Liver (tissue), 9 donors: Measurements from ENCODE around the gene ZNF175. TPM values are rescaled to one million over a fixed set of nuclear protein-coding genes. Genes with fewer than 3 reads are reported as not detected.

Experiments
- DNase-seq: peaks from one replicate; pipeline ENCODE4 v3.0.0-alpha.2; 2017; ENCODE audit warnings: low spot score
- H3K27ac ChIP-seq, 2 donors: one replicate each; pipeline ENCODE4 v1.7.0; 2013; ENCODE audit warnings: inconsistent platforms in 2 of 2, low read length in 2 of 2, control low read depth in 1 of 2, low read depth in 1 of 2, mild to moderate bottlenecking in 1 of 2
- H3K27me3 ChIP-seq, 4 donors: one replicate each; pipeline versions ENCODE4 v1.6.1 to v1.7.0; 2013; ENCODE audit warnings: low read length in 3 of 4, inconsistent platforms in 1 of 4, mild to moderate bottlenecking in 1 of 4, moderate library complexity in 1 of 4; ENCODE audit not compliant: control insufficient read depth in 4 of 4, insufficient read depth in 4 of 4
- H3K36me3 ChIP-seq, 4 donors: one replicate each; pipeline versions ENCODE4 v1.6.1 to v1.7.0; 2013; ENCODE audit warnings: low read length in 3 of 4, mild to moderate bottlenecking in 3 of 4, low read depth in 1 of 4, moderate library complexity in 1 of 4; ENCODE audit not compliant: control insufficient read depth in 4 of 4, insufficient read depth in 3 of 4
- H3K4me1 ChIP-seq, 4 donors: one replicate each; pipeline versions ENCODE4 v1.6.1 to v1.7.0; 2013; ENCODE audit warnings: low read length in 3 of 4, mild to moderate bottlenecking in 3 of 4, moderate library complexity in 1 of 4; ENCODE audit not compliant: control insufficient read depth in 4 of 4, insufficient read depth in 4 of 4
- H3K4me3 ChIP-seq, 3 donors: one replicate each; pipeline versions ENCODE4 v1.6.1 to v1.7.0; 2013; ENCODE audit warnings: low read length in 3 of 3, control low read depth in 1 of 3, low read depth in 1 of 3, mild to moderate bottlenecking in 1 of 3
- H3K9ac ChIP-seq, 2 donors: one replicate each; pipeline ENCODE4 v1.7.0; 2013; ENCODE audit warnings: low read length in 2 of 2, mild to moderate bottlenecking in 2 of 2, moderate library complexity in 2 of 2, control low read depth in 1 of 2, low read depth in 1 of 2
- H3K9me3 ChIP-seq, 4 donors: one replicate each; pipeline versions ENCODE4 v1.6.1 to v1.7.0; 2013; ENCODE audit warnings: low read length in 3 of 4; ENCODE audit not compliant: control insufficient read depth in 4 of 4
- ATF3 ChIP-seq: IDR thresholded peaks from 2 replicates; pipeline ENCODE4 v1.6.1; 2016; ENCODE audit warnings: antibody characterized with exemption
- EGR1 ChIP-seq, 2 donors: IDR thresholded peaks; 2 replicates each; pipeline ENCODE4 v1.6.1; 2016 to 2018; ENCODE audit warnings: antibody characterized with exemption in 2 of 2, low read depth in 2 of 2
- FOXA1 ChIP-seq: IDR thresholded peaks from 2 replicates; pipeline ENCODE4 v1.6.1; 2016; ENCODE audit warnings: antibody characterized with exemption
- FOXA2 ChIP-seq: IDR thresholded peaks from 2 replicates; pipeline ENCODE4 v1.6.1; 2016; ENCODE audit warnings: antibody characterized with exemption
- GABPA ChIP-seq, 2 donors: IDR thresholded peaks in 1 of 2; conservative IDR thresholded peaks in 1 of 2; 2 replicates each; pipeline ENCODE4 v1.6.1; 2016; ENCODE audit warnings: antibody characterized with exemption in 2 of 2, mild to moderate bottlenecking in 1 of 2, moderate library complexity in 1 of 2
- HNF4A ChIP-seq, 2 donors: conservative IDR thresholded peaks; 2 replicates each; pipeline ENCODE4 v1.6.1; 2016; ENCODE audit warnings: antibody characterized with exemption in 2 of 2, mild to moderate bottlenecking in 2 of 2
- HNF4G ChIP-seq: IDR thresholded peaks from 2 replicates; pipeline ENCODE4 v1.6.1; 2016; ENCODE audit warnings: antibody characterized with exemption
- JUND ChIP-seq, 2 donors: IDR thresholded peaks; 2 replicates each; pipeline ENCODE4 v1.6.1; 2016; ENCODE audit warnings: antibody characterized with exemption in 2 of 2
- MAX ChIP-seq: IDR thresholded peaks from 2 replicates; pipeline ENCODE4 v1.6.1; 2016; ENCODE audit warnings: antibody characterized with exemption
- NR2F2 ChIP-seq: IDR thresholded peaks from 2 replicates; pipeline ENCODE4 v1.6.1; 2016; ENCODE audit warnings: antibody characterized with exemption
- RAD21 ChIP-seq, 2 donors: IDR thresholded peaks; 2 replicates each; pipeline ENCODE4 v1.6.1; 2016; ENCODE audit warnings: antibody characterized with exemption in 2 of 2, mild to moderate bottlenecking in 2 of 2
- REST ChIP-seq: IDR thresholded peaks from 2 replicates; pipeline ENCODE4 v1.6.1; 2016; ENCODE audit warnings: antibody characterized with exemption, mild to moderate bottlenecking
- RXRA ChIP-seq, 2 donors: IDR thresholded peaks; 2 replicates each; pipeline ENCODE4 v1.6.1; 2017 to 2018; ENCODE audit warnings: antibody characterized with exemption in 2 of 2, mild to moderate bottlenecking in 1 of 2
- SP1 ChIP-seq: IDR thresholded peaks from 2 replicates; pipeline ENCODE4 v1.6.1; 2018; ENCODE audit warnings: antibody characterized with exemption, mild to moderate bottlenecking
- TAF1 ChIP-seq: conservative IDR thresholded peaks from 2 replicates; pipeline ENCODE4 v1.6.1; 2016; ENCODE audit warnings: antibody characterized with exemption, mild to moderate bottlenecking
- YY1 ChIP-seq: IDR thresholded peaks from 2 replicates; pipeline ENCODE4 v1.6.1; 2016; ENCODE audit warnings: antibody characterized with exemption, mild to moderate bottlenecking
- WGBS: extraction: QIAGEN DNeasy Blood & Tissue Kit; methylation state at CpG from one replicate; pipeline ENCODE4 v1.1.7; 2013; 5-methylcytosine and 5-hydroxymethylcytosine counted together
- polyA plus RNA-seq, 2 donors: library from polyadenylated mRNA; stranded (reverse) in 1 of 2; unstranded in 1 of 2; fragments of 200-250 nt in 1 of 2; fragments of >200 nt in 1 of 2; fragmentation: Nextera tagmentation in 1 of 2; extraction: Ambion mirVana in 1 of 2; gene quantifications; one replicate each; pipeline versions ENCODE4 v1.2.1 to v1.2.3, GENCODE V29; 2013 to 2015
- total RNA-seq, 2 donors: library from RNA; depleted of rRNA; stranded (reverse); fragments of >200 nt; gene quantifications; one replicate each; pipeline ENCODE4 v1.2.3, GENCODE V29; 2014
- TF ChIP-seq, protein P1 (sequence below): fragments of 150-350 bp; IDR thresholded peaks from 2 replicates; pipeline ENCODE4 v1.5.1; 2017; ENCODE audit warnings: improper control_type of control experiment, low read depth, low read length; ENCODE audit not compliant: missing input control
- TF ChIP-seq, protein P2 (sequence below): IDR thresholded peaks from 2 replicates; pipeline ENCODE4 v1.6.1; 2016; ENCODE audit warnings: antibody characterized with exemption
- donor health status: healthy.
- donor health status: healthy.
- donor health status: healthy.
- donor health status: healthy.
- donor health status: healthy.

The ZNF175 gene
- total and polyA plus RNA-seq, 4 donors = 0.60 to 5.3 (median 2.5) TPM

GRCh38 chr19:51593138-51593890 is 22.2 kb downstream of the ZNF175 start:
- peak overlapping the region; percentile 58 to 86 (median 71) for H3K4me3 ChIP-seq
- peaks cover 0 to 17% (median 13%) of the 10 kb centered on the region in 4 donors for H3K4me1 ChIP-seq
- H3K9me3 ChIP-seq = peaks cover 0 to 9% (median 3%) of the 10 kb centered on the region in 4 donors
- no peaks in the 10 kb centered on the region for H3K36me3 ChIP-seq
- no peaks in the 10 kb centered on the region for H3K27me3 ChIP-seq
- TF ChIP-seq GABPA (IDR thresholded peaks at IDR 0.05 in 1 of 2, conservative IDR thresholded peaks at IDR 0.05 in 1 of 2) (no peak), FOXA2 (no peak), FOXA1 (no peak), HNF4G (no peak), TAF1 (no peak), ATF3 (no peak), YY1 (no peak), HNF4A (conservative IDR thresholded peaks at IDR 0.05) (no peak), RXRA (IDR thresholded peaks at IDR 0.05) (no peak), EGR1 (IDR thresholded peaks at IDR 0.05; ENCODE audit: low read depth in 2 of 2) (no peak), SP1 (no peak), REST (no peak), RAD21 (IDR thresholded peaks at IDR 0.05) (no peak), JUND (IDR thresholded peaks at IDR 0.05) (no peak), MAX (no peak), NR2F2 (no peak)
- TF ChIP-seq, protein P1, sequence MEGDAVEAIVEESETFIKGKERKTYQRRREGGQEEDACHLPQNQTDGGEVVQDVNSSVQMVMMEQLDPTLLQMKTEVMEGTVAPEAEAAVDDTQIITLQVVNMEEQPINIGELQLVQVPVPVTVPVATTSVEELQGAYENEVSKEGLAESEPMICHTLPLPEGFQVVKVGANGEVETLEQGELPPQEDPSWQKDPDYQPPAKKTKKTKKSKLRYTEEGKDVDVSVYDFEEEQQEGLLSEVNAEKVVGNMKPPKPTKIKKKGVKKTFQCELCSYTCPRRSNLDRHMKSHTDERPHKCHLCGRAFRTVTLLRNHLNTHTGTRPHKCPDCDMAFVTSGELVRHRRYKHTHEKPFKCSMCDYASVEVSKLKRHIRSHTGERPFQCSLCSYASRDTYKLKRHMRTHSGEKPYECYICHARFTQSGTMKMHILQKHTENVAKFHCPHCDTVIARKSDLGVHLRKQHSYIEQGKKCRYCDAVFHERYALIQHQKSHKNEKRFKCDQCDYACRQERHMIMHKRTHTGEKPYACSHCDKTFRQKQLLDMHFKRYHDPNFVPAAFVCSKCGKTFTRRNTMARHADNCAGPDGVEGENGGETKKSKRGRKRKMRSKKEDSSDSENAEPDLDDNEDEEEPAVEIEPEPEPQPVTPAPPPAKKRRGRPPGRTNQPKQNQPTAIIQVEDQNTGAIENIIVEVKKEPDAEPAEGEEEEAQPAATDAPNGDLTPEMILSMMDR = no peak
- TF ChIP-seq, protein P2, sequence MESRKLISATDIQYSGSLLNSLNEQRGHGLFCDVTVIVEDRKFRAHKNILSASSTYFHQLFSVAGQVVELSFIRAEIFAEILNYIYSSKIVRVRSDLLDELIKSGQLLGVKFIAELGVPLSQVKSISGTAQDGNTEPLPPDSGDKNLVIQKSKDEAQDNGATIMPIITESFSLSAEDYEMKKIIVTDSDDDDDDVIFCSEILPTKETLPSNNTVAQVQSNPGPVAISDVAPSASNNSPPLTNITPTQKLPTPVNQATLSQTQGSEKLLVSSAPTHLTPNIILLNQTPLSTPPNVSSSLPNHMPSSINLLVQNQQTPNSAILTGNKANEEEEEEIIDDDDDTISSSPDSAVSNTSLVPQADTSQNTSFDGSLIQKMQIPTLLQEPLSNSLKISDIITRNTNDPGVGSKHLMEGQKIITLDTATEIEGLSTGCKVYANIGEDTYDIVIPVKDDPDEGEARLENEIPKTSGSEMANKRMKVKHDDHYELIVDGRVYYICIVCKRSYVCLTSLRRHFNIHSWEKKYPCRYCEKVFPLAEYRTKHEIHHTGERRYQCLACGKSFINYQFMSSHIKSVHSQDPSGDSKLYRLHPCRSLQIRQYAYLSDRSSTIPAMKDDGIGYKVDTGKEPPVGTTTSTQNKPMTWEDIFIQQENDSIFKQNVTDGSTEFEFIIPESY = no peak
- no peak overlapping the region for H3K9ac ChIP-seq
- WGBS = 32% methylated on average over 10 of the region's 10 CpGs
- DNase-seq = no peak
- H3K27ac ChIP-seq = no peak overlapping the region
